HepG2 (cell line): ENCODE data around the gene MLLT10. TPM values are rescaled to one million over a fixed set of nuclear protein-coding genes. Genes with fewer than 3 reads are reported as not detected.

ENCODE experiments used
- ARNTL ChIP-seq: sonication (generic); formaldehyde crosslinking; IDR thresholded peaks from 2 replicates; pipeline ENCODE4 v1.4.0; 2020; ENCODE audit warnings: mild to moderate bottlenecking, missing genetic modification reagents
- CBFB ChIP-seq: sonication (generic); formaldehyde crosslinking; IDR thresholded peaks from 2 replicates; pipeline ENCODE4 v1.4.0; 2020; ENCODE audit warnings: missing genetic modification reagents
- CEBPG ChIP-seq: IDR thresholded peaks from 2 replicates; pipeline ENCODE4 v1.6.1; 2016
- HDAC1 ChIP-seq: sonication (generic); formaldehyde crosslinking; IDR thresholded peaks from 2 replicates; pipeline ENCODE4 v1.5.1; 2020; ENCODE audit warnings: mild to moderate bottlenecking, missing genetic modification reagents
- HOXA9 ChIP-seq: sonication (generic); formaldehyde crosslinking; IDR thresholded peaks from 2 replicates; pipeline ENCODE4 v1.8.1; 2022; ENCODE audit warnings: missing genetic modification reagents, mild to moderate bottlenecking, moderate library complexity, borderline replicate concordance
- MAFF ChIP-seq: IDR thresholded peaks from 2 replicates; pipeline ENCODE4 v1.6.1; 2011; ENCODE audit warnings: low read depth, low read length, improper control_type of control experiment
- MAZ ChIP-seq, 2 experiments: sonication (generic) in 1 of 2; formaldehyde crosslinking in 1 of 2; IDR thresholded peaks; 2 replicates each; pipeline versions ENCODE4 v1.5.0 to v1.6.1; 2012 to 2020; ENCODE audit warnings: low read depth in 2 of 2, mild to moderate bottlenecking in 2 of 2, borderline replicate concordance in 1 of 2, improper control_type of control experiment in 1 of 2, low read length in 1 of 2, missing genetic modification reagents in 1 of 2, moderate library complexity in 1 of 2
- MLX ChIP-seq: IDR thresholded peaks from 2 replicates; pipeline ENCODE4 v1.6.1; 2016
- NR0B2 ChIP-seq: sonication (generic); formaldehyde crosslinking; IDR thresholded peaks from 2 replicates; pipeline ENCODE4 v1.4.0; 2020; ENCODE audit warnings: mild to moderate bottlenecking, missing genetic modification reagents
- TBX2 ChIP-seq: sonication (generic); formaldehyde crosslinking; IDR thresholded peaks from 2 replicates; pipeline ENCODE4 v1.5.0; 2020; ENCODE audit warnings: missing genetic modification reagents, mild to moderate bottlenecking, borderline replicate concordance
- THAP11 ChIP-seq: IDR thresholded peaks from 2 replicates; pipeline ENCODE4 v1.6.1; 2016; ENCODE audit warnings: missing biosample characterization, missing genetic modification reagents
- ZFP62 ChIP-seq: sonication (generic); formaldehyde crosslinking; IDR thresholded peaks from 2 replicates; pipeline ENCODE4 v1.4.0; 2020; ENCODE audit warnings: missing genetic modification reagents
- ZFP90 ChIP-seq: sonication (generic); formaldehyde crosslinking; IDR thresholded peaks from 2 replicates; pipeline ENCODE4 v1.8.0; 2022; ENCODE audit warnings: missing genetic modification reagents, mild to moderate bottlenecking, inconsistent platforms, borderline replicate concordance
- ZMAT3 ChIP-seq: sonication (generic); formaldehyde crosslinking; conservative IDR thresholded peaks from 2 replicates; pipeline ENCODE4 v1.7.0; 2021; ENCODE audit warnings: missing genetic modification reagents
- ZNF10 ChIP-seq: sonication (generic); formaldehyde crosslinking; IDR thresholded peaks from 2 replicates; pipeline ENCODE4 v1.4.0; 2020; ENCODE audit warnings: mild to moderate bottlenecking, low read depth, missing genetic modification reagents, borderline replicate concordance
- ZNF101 ChIP-seq: sonication (generic); formaldehyde crosslinking; IDR thresholded peaks from 2 replicates; pipeline ENCODE4 v1.4.0; 2020; ENCODE audit warnings: mild to moderate bottlenecking, low read depth, missing genetic modification reagents, borderline replicate concordance
- ZNF260 ChIP-seq: sonication (generic); formaldehyde crosslinking; IDR thresholded peaks from 2 replicates; pipeline ENCODE4 v1.4.0; 2020; ENCODE audit warnings: missing genetic modification reagents, low read depth, mild to moderate bottlenecking, borderline replicate concordance
- ZNF276 ChIP-seq: sonication (generic); formaldehyde crosslinking; IDR thresholded peaks from 2 replicates; pipeline ENCODE4 v1.4.0; 2020; ENCODE audit warnings: mild to moderate bottlenecking, low read depth, missing genetic modification reagents
- ZNF333 ChIP-seq: sonication (generic); formaldehyde crosslinking; IDR thresholded peaks from 2 replicates; pipeline ENCODE4 v1.4.0; 2020; ENCODE audit warnings: mild to moderate bottlenecking, missing genetic modification reagents, borderline replicate concordance
- ZNF615 ChIP-seq: sonication (generic); formaldehyde crosslinking; IDR thresholded peaks from 2 replicates; pipeline ENCODE4 v1.5.0; 2020; ENCODE audit warnings: mild to moderate bottlenecking, missing genetic modification reagents, borderline replicate concordance
- ZNF670 ChIP-seq: sonication (generic); formaldehyde crosslinking; IDR thresholded peaks from 2 replicates; pipeline ENCODE4 v1.8.0; 2022; ENCODE audit warnings: mild to moderate bottlenecking, missing genetic modification reagents, borderline replicate concordance
- ZXDC ChIP-seq: sonication (generic); formaldehyde crosslinking; IDR thresholded peaks from 2 replicates; pipeline ENCODE4 v1.5.0; 2020; ENCODE audit warnings: mild to moderate bottlenecking, missing genetic modification reagents
- polyA plus RNA-seq, 8 experiments: library from polyadenylated mRNA; depleted of rRNA in 3 of 8; stranded (reverse) in 7 of 8; unstranded in 1 of 8; fragments of >200 nt; fragmentation: Illumina TruSeq in 4 of 8; extraction: Trizol in 4 of 8; gene quantifications; 2 replicates each; pipeline versions ENCODE4 v1.2.1 to v1.2.3, GENCODE V29; 2011 to 2016; ENCODE audit warnings: low read depth in 4 of 8, missing spikeins in 1 of 8, mixed read lengths in 1 of 8; ENCODE audit not compliant: insufficient read depth in 1 of 8
- total RNA-seq, 5 experiments: library from RNA; depleted of rRNA; stranded (reverse); fragments of >200 nt; fragmentation: Illumina TruSeq; extraction: Trizol; gene quantifications; 2 replicates each; pipeline ENCODE4 v1.2.3, GENCODE V29; 2016; ENCODE audit warnings: low read depth in 1 of 5

Gene MLLT10
- total and polyA plus RNA-seq, 2 of the 13 experiments (the other 11 are each of a cell fraction or from before 2014, with no cell fraction given): 51.3 to 84.1 TPM

- peak; percentile 43; the same call in 1 of the 2 replicates for TF ChIP-seq CEBPG (CRISPR knock-in tag)
- TF ChIP-seq MAFF: no peak
- TF ChIP-seq ZNF615 (CRISPR knock-in tag): peak; percentile 22; the same call in 1 of the 2 replicates
- TF ChIP-seq MAZ (IDR thresholded peaks at IDR 0.05; ENCODE audit: borderline replicate concordance, low read depth, low read length): peak; percentile 82; the same call in 1 of the 2 replicates
- TF ChIP-seq MAZ (CRISPR knock-in tag; IDR thresholded peaks at IDR 0.05; ENCODE audit: low read depth): peak; percentile 94
- peak; percentile 70; the same call in 1 of the 2 replicates for TF ChIP-seq THAP11 (CRISPR knock-in tag)
- peak; percentile 59; the same call in 1 of the 2 replicates for TF ChIP-seq HDAC1 (CRISPR knock-in tag)
- no peak for TF ChIP-seq ZNF260 (CRISPR knock-in tag)
- TF ChIP-seq CBFB (CRISPR knock-in tag): peak; percentile 69; the same call in 1 of the 2 replicates
- peak; percentile 82; the same call in 1 of the 2 replicates for TF ChIP-seq ZNF276
- TF ChIP-seq ARNTL (CRISPR knock-in tag): peak; percentile 58; the same call in 1 of the 2 replicates
- 0 out of 2 replicates have a peak, but pooled peaks have one; percentile 33 for TF ChIP-seq ZNF333
- TF ChIP-seq ZNF101 (CRISPR knock-in tag): no peak
- 0 out of 2 replicates have a peak, but pooled peaks have one; percentile 23 for TF ChIP-seq ZNF10 (CRISPR knock-in tag)
- TF ChIP-seq HOXA9 (CRISPR knock-in tag): no peak
- peak; percentile 28; the same call in 1 of the 2 replicates for TF ChIP-seq ZXDC
- peak; percentile 66; the same call in 1 of the 2 replicates for TF ChIP-seq ZNF670 (CRISPR knock-in tag)
- 0 out of 2 replicates have a peak, but pooled peaks have one; percentile 75 for TF ChIP-seq ZFP90
- peak; percentile 73; the same call in 1 of the 2 replicates for TF ChIP-seq MLX
- peak; percentile 75; the same call in 1 of the 2 replicates for TF ChIP-seq ZMAT3 (CRISPR knock-in tag)
- TF ChIP-seq NR0B2 (CRISPR knock-in tag): peak; percentile 69; the same call in 1 of the 2 replicates
- peak; percentile 92; the same call in 1 of the 2 replicates for TF ChIP-seq TBX2
- TF ChIP-seq ZFP62: no peak
Observed at GRCh38 chr10:21525367-21526187, 8.5 kb upstream of the MLLT10 start, which contains the start of gene SKIDA1 (continued).
